CD4-positive, alpha-beta T cell treated with Interleukin-21 for 1 hour (primary cell): ENCODE measurements around the gene ENG.
A peak's percentile ranks its signal among the peaks of the same experiment; 100 is the strongest.

Source experiments
- DNase-seq: peaks from one replicate; pipeline ENCODE4 v3.0.0-alpha.2; 2020

ENG gene

DNA sequence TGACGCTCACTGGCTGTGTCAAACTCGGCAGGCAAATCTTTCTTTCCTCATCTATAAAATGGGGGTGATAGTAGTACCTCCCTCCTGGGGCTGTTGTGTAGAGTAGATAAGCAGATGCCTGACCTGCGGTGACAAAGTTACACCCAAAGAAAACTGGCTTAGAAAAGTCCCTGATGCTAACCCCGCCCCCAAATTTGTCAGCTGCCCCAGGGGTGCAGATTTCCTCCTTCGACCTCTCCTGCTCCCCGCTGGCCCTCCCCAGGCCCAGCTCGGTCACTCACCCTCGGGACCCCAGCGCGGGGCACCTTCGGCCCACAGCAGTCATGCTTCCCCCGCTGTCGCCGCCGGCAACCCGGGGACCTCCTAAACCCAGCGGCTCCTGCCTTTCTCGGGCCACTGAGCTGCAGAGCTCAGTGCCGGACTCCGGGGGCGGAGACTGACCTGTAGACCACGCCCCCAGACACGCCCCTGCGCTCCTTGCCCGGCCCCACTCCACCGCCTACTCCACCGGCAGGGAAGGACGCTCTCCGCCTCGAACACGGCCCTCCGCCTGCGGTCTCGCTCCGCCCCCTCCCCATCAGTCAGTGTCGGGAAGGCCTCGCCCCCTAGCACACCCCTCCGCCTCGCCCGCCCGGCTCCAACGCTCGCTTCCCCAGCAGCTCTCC, 83.4 kb downstream of the ENG start:
- DNase-seq: peak; percentile 97

DNA sequence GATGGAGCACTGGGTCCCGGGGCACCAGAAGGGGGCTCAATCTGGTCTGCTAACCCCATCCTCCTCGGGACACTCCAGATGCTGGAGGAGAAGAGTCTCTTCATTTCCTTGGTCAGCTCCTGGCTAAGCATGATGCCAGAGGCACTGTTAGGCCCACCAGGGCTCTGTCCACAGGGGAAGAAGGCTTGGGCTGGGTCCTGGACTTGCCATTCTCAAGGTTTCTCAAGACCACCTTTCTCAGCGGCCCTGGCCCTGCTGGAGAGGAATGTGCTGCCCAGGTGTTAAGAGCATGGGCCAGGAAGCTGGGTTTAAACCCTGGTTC, 83.9 kb downstream of the ENG start:
- DNase-seq: no peak

DNA sequence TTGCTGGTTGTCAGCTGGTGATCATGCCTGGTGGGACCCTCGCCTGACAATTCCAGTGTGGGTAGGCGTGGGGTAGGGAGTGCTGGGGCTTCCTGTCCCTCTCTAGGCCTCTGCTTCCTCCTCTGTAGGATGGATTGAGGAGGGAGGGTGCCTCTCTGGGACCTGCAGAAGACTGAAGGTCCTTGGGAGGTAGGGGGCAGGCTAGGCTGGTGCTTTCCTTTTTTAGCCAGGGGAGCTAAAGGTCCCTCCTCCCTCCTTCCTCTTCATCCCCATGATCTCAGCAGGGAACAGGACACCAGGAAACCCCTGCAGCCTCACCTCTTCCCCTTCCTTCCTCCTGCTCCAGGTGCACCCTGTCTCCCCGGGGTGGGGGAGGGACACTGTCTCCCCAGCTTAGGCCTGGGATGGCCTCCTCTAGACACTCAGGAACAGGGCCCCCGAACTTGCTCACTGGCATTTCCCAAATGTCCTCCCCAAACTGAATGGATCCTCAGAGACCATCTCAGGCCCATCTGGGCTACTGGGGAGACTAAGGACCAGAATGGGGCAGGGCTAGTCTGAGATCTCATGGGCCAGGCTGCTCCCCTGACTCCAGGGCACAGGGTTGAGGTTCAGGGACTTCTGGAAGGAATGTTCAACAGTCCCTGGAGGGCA, 84.4 kb downstream of the ENG start:
- no peak for DNase-seq

DNA sequence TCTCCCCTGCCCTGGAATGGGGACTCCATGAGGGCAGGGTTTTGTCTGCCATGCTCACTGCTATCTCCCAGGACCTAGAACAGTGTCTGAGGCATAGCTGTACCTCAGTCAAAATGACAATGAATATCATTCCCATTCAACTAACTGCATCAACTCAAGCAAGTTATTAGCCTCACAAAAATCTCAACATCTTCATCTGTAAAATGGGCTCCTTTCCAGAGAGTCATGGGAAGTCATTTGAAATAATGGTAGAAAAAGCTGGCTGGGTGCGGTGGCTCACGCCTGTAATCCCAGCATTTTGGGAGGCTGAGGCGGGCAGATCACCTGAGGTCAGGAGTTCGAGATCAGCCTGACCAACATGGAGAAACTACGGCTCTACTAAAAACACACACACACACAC, 85.4 kb downstream of the ENG start:
- DNase-seq: no peak

DNA sequence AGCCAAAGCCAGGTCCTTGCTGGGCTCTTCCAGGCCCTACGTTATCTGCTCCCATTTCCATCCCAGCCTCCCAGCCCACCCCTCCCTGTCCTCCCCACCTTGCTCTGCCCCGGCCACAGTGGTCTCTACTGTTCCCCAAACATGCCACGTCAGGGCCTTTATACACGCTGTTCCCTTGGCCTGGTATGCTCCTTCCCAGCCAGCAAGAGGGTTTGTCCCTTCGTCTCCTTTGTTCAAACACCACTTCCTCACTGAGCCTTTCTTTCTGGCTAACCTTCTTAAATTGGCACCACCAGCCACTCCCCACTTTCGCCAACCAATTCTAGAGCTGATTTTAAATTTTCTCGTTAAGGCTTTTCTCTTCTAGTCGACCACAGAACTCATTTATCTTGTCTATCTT, 85.8 kb downstream of the ENG start:
- DNase-seq: no peak

DNA sequence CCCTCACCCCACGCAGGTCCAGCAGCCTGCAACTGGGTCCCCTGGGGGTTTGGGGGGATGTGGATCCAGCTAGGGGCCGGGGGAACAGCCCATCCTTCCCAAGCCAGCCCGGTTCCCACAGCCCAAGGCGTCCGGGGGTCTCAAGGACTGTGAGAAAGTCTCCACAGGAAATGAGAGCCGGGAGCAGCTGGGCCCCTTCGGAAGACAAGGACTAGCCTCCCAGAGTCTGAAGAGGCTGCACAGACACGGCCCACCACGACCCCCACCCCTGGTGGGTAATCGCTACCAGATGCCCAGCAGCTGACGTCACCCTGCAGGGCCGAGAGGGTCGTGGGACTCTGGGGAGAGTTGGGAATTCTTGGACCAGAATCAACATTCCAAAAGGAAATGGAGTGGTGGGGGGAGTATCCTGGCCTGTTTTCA, 86.5 kb downstream of the ENG start:
- DNase-seq: no peak

DNA sequence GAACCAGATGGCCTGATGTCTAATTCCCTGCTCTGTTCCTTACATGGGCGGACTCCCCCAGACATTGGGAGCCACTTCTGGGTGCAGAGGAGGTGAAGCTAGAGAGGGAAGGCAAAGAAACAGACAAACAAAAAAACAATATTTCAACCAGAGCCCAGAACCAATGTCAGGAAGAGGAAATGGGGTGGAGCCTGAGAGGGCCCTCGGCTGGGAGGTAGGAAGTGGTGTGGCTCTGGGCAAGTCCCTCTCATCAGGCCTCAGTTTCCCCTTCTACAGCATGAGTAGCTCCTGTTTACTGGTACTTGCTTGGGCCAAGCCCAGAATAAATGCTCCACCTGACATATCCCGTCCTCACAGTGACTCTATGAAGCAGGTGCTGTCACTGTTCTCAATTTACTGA, 87.0 kb downstream of the ENG start:
- DNase-seq: peak; percentile 32

DNA sequence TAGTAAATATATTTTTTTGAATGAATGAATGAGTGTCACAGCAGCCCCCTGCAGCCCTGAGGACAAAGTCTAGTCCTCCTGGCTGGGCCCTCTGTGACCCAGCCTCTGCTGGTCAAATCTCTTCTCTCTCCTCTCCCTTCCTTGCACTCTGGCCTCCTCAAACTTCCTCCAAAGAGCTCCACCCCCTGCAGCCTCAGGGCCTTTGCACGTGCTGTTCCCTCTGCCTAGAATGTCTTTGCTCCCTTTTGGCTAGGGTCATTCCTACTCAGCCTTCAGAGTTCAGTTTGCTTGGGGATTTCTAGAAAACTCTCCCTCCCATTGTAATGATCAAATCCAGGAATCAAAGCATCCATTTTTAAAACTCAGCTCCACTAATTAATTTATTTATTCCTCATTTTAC, 89.0 kb downstream of the ENG start:
- DNase-seq: no peak
